Cardiac fibroblast (primary cell): ENCODE measurements around the gene PTPN11.
"Not testable (repeated sequence)": the region's sequence is repeated elsewhere in the genome, so short reads cannot be mapped to it uniquely, and the experiment has no call there.

ENCODE experiments used
- DNase-seq, 2 donors: peaks; one replicate each; pipeline versions ENCODE4 v3.0.0 to v3.0.0-alpha.2; 2010; ENCODE audit warnings: low read depth in 2 of 2
- H3K4me3 ChIP-seq, 2 donors: replicated peaks in 1 of 2; 1 replicate in 1 of 2; 2 replicates in 1 of 2; pipeline ENCODE4 v1.5.1; 2011; ENCODE audit warnings: low read depth in 2 of 2, low read length in 2 of 2, mild to moderate bottlenecking in 2 of 2, moderate library complexity in 1 of 2
- CTCF ChIP-seq: IDR thresholded peaks from one replicate; pipeline ENCODE4 v1.5.1; 2011; ENCODE audit warnings: low read depth, mild to moderate bottlenecking, low read length, inconsistent platforms

PTPN11 gene

DNA sequence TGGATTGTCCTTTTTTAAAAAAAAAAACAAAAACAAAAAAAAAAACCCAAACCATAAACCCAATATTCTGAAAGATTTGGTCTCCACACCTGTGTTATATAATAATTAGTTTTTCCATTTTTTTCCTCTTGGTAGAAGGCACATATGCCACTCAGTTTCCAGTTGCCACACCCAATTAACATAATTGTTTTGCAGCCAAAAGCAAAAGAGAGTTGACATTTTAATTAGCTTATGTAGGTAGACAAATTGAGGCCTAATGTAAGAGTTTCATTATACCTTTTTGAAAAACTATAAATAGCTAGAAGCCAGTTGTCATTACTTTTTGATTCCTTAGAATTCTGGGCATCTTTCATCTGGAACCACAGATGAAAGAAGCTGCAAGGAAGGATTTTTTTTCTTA lies 21.0 kb downstream of the PTPN11 start:
- DNase-seq: no peak
- no peak overlapping the region for H3K4me3 ChIP-seq
- no peak for TF ChIP-seq CTCF

- not testable (repeated sequence) for DNase-seq, H3K4me3 ChIP-seq
These were observed 21.9 kb downstream of the PTPN11 start for GRCh38 chr12:112440653-112441052.

DNA sequence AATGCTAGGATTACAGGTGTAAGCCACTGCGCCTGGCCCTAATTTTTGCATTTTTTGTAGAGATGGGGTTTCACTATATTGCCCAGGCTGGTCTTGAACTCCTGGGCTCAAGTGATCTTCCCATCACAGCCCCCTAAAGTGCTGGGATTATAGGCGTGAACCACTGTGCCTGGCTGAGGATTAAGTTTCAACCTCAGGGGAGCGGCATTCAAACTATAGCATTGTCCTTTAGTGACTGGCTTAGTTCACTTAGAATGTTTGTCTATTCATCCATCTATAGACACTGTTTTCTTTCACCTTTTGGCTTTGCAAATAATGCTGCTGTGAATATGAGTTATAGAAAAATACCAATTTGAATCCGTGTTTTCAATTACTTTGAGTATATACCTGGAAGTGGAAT lies 25.2 kb downstream of the PTPN11 start:
- no peak for DNase-seq
- TF ChIP-seq CTCF: no peak
- no peak overlapping the region for H3K4me3 ChIP-seq

GRCh38 chr12:112446008-112446725 lies 27.4 kb downstream of the PTPN11 start:
- no peak for DNase-seq
- H3K4me3 ChIP-seq: no peak overlapping the region
- TF ChIP-seq CTCF: no peak

DNA sequence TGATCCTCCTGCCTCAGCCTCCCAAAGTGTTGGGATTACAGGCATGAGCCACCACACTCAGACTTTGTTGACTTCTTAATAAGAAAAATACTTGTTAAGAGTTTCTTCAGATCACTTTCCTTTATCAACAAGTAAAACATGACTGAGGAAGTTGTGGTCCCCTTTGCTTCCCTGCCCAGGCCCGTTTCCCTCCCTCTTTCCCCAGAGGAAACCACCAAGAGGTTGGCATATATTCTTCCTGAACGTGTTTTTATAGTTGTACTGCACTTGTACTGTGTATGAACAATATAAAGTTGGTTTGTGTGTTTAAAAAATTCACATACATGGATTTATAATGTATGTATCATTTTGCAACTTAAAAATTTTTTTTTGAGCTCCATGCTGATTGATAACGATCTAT lies 28.4 kb downstream of the PTPN11 start:
- no peak for DNase-seq
- no peak for TF ChIP-seq CTCF
- H3K4me3 ChIP-seq: no peak overlapping the region

GRCh38 chr12:112448165-112448564 lies 29.4 kb downstream of the PTPN11 start:
- H3K4me3 ChIP-seq: not testable (repeated sequence)
- peak in 1 of 2 donors; percentile 61 for DNase-seq

DNA sequence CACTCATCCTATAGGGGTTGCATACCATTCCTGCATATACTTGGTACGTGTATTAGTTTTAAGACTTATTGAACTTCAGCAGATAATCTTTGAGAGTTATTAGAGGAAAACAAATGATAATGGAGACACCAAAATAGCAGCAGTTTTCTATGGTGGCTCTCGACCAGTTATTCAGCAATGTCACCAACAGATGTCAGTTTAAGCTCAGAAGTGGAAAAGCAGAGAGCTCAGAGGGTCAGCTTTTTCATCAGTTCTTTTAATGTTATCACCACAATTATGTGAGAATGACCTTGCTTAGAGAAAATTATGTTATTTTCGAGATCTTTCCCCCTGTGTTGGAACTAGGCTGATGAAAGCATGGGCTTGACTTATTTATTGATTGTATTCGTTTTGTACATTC lies 32.0 kb downstream of the PTPN11 start:
- H3K4me3 ChIP-seq: no peak overlapping the region
- no peak for TF ChIP-seq CTCF
- DNase-seq: no peak

DNA sequence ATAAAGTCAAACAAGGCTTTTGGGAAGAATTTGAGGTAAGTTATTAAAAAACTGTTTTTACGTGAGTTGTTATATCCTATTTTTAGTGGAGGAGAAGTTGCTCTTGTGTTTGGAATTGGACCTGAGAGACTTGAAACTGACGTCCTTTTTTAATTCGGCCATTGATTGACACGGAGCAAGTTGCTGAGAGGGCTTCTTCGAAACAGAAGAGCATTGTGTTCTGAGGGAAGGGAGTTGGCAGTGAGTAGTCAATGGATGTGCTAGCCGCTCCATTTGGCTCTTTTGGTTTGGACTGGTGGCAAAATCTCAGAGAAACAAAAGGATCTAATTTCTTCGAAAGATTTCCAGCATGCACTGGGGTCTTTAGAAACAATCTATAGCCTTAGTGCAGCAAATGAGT lies 37.3 kb downstream of the PTPN11 start:
- no peak overlapping the region for H3K4me3 ChIP-seq
- TF ChIP-seq CTCF: no peak
- no peak for DNase-seq

DNA sequence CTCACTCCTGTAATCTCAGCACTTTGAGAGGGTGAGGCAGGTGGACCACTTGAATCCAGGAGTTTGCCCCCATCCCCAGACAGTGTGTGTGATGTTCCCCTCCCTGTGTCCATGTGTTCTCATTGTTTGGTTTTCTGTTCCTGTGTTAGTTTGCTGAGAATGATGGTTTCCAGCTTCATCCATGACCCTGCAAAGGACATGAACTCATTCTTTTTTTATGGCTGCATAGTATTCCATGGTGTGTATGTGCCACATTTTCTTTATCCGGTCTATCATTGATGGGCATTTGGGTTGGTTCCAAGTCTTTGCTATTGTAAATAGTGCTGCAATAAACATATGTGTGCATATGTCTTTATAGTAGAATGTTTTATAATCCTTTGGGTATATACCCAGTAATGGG lies 38.4 kb downstream of the PTPN11 start:
- DNase-seq, H3K4me3 ChIP-seq: not testable (repeated sequence)
